Liver (tissue), 3 donors: ENCODE results near the gene EXOSC10.

Experiments used
- ATF3 ChIP-seq: IDR thresholded peaks from 2 replicates; pipeline ENCODE4 v1.6.1; 2016; ENCODE audit warnings: antibody characterized with exemption
- CTCF ChIP-seq: fragments of 150-350 bp; IDR thresholded peaks from 2 replicates; pipeline ENCODE4 v1.5.1; 2017; ENCODE audit warnings: improper control_type of control experiment, low read depth, low read length; ENCODE audit not compliant: missing input control
- JUND ChIP-seq, 2 donors: IDR thresholded peaks; 2 replicates each; pipeline ENCODE4 v1.6.1; 2016; ENCODE audit warnings: antibody characterized with exemption in 2 of 2
- MAX ChIP-seq: IDR thresholded peaks from 2 replicates; pipeline ENCODE4 v1.6.1; 2016; ENCODE audit warnings: antibody characterized with exemption
- NR2F2 ChIP-seq: IDR thresholded peaks from 2 replicates; pipeline ENCODE4 v1.6.1; 2016; ENCODE audit warnings: antibody characterized with exemption
- RAD21 ChIP-seq, 2 donors: IDR thresholded peaks; 2 replicates each; pipeline ENCODE4 v1.6.1; 2016; ENCODE audit warnings: antibody characterized with exemption in 2 of 2, mild to moderate bottlenecking in 2 of 2
- SP1 ChIP-seq: IDR thresholded peaks from 2 replicates; pipeline ENCODE4 v1.6.1; 2018; ENCODE audit warnings: antibody characterized with exemption, mild to moderate bottlenecking
- YY1 ChIP-seq: IDR thresholded peaks from 2 replicates; pipeline ENCODE4 v1.6.1; 2016; ENCODE audit warnings: antibody characterized with exemption, mild to moderate bottlenecking
- donor health status: healthy.
- donor health status: healthy.

- TF ChIP-seq MAX (no peak), CTCF (no peak), NR2F2 (no peak), JUND (IDR thresholded peaks at IDR 0.05) (no peak), RAD21 (IDR thresholded peaks at IDR 0.05) (no peak), YY1 (no peak), ATF3 (no peak), SP1 (no peak)
Measured at GRCh38 chr1:11065796-11066195, 33.9 kb downstream of the EXOSC10 start.
